ENCODE measurements around the gene ST6GAL1.
"Not testable (repeated sequence)": the region's sequence is repeated elsewhere in the genome, so short reads cannot be mapped to it uniquely, and the experiment has no call there.

ST6GAL1 gene, protein sequence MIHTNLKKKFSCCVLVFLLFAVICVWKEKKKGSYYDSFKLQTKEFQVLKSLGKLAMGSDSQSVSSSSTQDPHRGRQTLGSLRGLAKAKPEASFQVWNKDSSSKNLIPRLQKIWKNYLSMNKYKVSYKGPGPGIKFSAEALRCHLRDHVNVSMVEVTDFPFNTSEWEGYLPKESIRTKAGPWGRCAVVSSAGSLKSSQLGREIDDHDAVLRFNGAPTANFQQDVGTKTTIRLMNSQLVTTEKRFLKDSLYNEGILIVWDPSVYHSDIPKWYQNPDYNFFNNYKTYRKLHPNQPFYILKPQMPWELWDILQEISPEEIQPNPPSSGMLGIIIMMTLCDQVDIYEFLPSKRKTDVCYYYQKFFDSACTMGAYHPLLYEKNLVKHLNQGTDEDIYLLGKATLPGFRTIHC

DNA sequence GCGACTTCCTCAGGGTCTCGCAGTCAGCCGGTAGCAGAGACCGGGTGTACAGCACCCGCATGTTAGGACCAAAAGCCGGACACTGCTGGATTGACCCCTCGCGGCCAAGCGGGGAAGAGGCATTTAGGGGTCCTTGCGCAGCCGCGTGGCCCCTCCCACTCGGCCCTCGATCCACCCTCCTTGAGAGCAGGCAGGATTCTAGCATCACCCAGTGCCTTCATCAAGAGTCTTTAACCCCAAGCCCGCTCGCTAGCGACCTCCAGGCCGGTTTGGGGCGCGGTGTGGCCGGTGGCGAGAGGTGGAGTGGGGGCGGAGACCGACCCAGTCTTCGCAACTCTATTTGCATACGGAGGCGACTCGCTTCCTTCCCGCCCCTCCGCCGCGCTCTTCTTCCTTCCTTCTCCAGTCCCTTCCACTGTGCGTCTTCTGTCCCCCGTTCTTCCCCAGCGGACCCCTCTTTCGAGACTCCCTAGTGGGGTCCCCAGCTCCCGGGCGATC lies at the start of gene ST6GAL1:
Gene ST6GAL1 (plus strand): TSS at position 384 of the 498 bp plus-strand sequence. CDS start 112,178 bp downstream, outside the sequence.
- DNase-seq (ENCODE audit: low read depth) = no peak

DNA sequence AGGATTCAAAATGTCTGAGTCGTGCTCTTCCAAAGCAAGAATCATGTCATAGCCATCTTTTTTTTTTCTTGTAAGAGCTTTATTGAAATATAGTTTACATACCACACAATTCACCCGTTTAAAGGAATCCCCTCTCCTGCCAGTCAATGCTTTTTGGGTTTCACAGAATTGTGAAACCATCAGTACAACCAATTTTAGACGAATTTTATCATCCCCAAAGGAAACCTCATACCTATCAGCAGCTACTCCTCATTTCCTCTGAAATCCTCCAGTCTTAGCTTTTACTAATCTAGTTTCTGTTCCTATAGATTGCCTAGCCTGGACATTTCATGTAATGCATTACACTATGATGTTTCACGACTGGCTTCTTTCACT lies 48.2 kb upstream of the ST6GAL1 start:
- no peak for DNase-seq (ENCODE audit: low read depth)

DNA sequence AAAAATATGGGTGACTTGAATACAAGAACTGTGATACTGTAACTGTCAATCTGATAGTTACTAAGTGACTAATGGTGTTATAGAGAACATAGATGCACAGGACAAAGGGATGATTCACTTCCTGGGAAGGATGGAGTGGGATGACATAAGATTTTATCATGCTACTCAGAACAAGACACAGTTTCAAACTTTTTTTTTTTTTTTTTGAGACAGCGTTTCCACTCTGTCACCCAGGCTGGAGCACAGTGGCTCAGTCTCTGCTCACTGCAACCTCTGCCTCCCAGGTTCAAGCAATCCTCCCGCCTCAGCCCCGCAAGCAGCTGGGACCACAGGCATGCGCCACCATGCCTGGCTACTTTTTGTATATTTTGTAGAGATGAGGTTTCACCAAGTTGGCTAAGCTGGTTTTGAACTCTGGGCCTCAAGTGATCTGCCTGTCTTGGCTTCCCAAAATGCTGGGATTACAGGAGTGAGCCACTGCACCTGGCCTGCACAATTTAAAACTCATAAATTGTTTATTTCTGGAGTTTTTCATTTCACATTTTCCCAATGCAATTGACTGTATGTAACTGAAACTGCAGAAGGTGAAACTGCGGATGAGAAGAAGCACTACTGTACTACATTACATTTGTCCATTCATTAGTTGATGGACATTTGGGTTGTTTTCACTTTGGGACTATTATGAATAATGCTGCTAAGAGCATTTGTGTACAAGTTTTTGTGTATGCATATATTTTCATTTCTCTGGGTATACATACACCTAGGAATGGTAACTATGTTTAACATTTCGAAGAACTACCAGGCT lies 47.2 kb upstream of the ST6GAL1 start:
- peak; percentile 85 for DNase-seq (ENCODE audit: low read depth)

- no peak for DNase-seq (ENCODE audit: low read depth)
Observed at GRCh38 chr3:186883686-186884058, 46.7 kb upstream of the ST6GAL1 start.

GRCh38 chr3:186884868-186885267 lies 45.5 kb upstream of the ST6GAL1 start:
- not testable (repeated sequence) for DNase-seq (ENCODE audit: low read depth)

- no peak for DNase-seq (ENCODE audit: low read depth)
Observed at GRCh38 chr3:186886202-186886981, 43.9 kb upstream of the ST6GAL1 start.

DNA sequence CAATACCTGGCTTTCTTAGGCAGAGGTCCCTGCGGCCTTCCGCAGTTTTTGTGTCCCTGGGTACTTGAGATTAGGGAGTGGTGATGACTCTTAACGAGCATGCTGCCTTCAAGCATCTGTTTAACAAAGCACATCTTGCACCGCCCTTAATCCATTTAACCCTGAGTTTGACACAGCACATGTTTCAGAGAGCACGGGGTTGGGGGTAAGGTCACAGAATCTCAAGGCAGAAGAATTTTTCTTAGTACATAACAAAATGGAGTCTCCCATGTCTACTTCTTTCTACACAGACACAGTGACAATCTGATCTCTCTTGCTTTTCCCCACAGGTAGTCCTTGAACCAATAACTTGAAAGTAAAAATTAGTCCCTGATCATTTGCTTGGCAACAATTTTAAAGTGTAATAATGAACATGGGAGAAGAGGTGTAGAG lies 42.8 kb upstream of the ST6GAL1 start:
- DNase-seq (ENCODE audit: low read depth) = not testable (repeated sequence)

GRCh38 chr3:186888569-186888968 lies 41.8 kb upstream of the ST6GAL1 start:
- DNase-seq (ENCODE audit: low read depth) = no peak

DNA sequence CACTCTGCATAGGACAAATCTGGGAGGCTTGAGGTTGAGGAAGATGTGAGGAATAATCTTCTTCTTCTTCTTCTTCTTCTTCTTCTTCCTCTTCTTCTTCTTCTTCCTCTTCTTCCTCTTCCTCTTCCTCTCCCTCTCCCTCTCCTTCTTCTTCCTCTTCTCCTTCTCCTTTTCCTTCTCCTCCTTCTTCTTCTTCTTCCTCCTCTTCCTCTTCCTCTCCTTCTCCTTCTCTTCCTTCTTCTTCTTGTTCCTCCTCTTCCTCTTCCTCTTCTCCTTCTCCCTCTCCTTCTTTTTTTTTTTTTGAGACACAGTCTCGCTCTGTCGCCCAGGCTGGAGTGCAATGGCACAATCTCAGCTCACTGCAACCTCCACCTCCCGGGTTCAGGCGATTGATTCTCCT lies 40.6 kb upstream of the ST6GAL1 start:
- DNase-seq (ENCODE audit: low read depth) = not testable (repeated sequence)

DNA sequence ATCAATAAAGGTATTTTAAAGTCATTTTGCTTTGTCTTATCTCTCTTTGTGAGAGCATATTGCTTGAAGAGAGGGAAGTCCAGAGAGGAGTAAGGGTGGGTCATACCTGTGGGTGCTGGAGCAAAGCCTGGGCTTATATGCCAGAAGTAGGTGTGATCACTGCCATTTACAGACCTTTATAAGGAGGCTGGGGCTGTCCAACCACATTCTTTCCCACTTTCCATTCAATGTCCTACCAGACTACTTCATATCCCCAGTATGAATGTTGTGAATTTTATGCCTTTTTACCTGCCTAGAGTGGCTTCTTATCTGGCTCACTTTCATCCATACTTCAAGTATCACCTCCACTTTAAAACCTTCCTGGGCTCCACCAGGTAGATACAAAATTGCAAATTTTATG lies 39.4 kb upstream of the ST6GAL1 start:
- no peak for DNase-seq (ENCODE audit: low read depth)

GRCh38 chr3:186893071-186893470 lies 37.3 kb upstream of the ST6GAL1 start:
- not testable (repeated sequence) for DNase-seq (ENCODE audit: low read depth)

GRCh38 chr3:186895406-186895805 lies 34.9 kb upstream of the ST6GAL1 start:
- DNase-seq (ENCODE audit: low read depth) = no peak

- DNase-seq (ENCODE audit: low read depth) = no peak
Observed at GRCh38 chr3:186896006-186896405, 34.3 kb upstream of the ST6GAL1 start.

DNA sequence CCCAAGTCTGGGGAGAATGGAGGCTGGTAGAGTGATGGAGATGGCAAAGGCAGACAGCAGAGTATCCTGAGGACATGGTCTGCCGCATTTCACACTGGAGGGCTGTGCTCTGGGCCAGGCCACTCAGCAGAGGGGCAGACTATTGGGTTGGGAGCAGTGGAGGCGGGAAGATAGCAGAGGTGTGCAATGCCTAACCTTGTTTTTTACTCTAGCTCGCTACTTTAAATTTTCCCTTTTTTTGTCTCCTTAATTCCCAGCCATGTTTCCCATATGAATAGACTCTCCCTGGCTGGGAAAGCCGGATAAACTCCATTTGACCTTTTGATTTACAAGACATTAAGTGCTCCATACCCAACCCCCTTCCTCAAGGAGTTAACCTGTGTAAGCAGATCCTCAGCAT lies 33.5 kb upstream of the ST6GAL1 start:
- DNase-seq (ENCODE audit: low read depth) = no peak

- DNase-seq (ENCODE audit: low read depth) = no peak
Observed at GRCh38 chr3:186901135-186901734, 29.1 kb upstream of the ST6GAL1 start.

DNA sequence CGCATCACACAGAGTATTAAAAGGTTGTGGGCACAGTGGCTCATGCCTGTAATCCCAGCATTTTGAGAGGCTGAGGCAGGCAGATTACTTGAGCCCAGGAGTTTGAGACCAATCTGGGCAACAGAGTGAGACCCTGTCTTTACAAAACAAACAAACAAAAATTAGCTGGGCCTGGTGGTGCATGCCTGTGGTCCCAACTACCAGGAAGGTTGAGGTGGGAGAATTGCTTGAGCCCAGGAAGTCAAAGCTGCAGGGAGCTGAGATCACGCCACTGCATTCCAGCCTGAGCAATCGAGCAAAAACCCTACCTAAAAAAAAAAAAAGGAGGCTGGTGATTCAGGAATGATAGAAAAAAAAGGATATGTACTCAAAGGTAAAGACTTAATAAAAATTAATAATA lies 28.2 kb upstream of the ST6GAL1 start:
- no peak for DNase-seq (ENCODE audit: low read depth)

DNA sequence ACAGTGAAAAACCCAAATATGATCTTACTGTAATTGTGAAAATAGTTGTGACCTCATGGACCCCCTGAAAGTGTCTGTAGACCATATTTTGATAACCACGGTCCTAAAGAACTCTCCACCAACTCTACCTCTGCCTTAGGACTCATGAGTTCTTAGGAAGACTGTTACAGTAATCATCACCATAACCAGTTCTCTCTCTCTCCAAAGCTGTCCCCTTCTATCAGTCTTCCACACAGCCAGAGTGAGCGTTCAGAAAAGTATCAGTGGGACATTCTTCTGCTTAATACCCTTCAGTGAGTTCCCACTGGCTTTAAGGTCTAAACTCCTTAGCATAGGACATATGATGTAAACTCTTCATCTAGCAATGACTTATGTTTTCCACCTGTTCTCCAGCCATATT lies 27.6 kb upstream of the ST6GAL1 start:
- DNase-seq (ENCODE audit: low read depth) = no peak

DNA sequence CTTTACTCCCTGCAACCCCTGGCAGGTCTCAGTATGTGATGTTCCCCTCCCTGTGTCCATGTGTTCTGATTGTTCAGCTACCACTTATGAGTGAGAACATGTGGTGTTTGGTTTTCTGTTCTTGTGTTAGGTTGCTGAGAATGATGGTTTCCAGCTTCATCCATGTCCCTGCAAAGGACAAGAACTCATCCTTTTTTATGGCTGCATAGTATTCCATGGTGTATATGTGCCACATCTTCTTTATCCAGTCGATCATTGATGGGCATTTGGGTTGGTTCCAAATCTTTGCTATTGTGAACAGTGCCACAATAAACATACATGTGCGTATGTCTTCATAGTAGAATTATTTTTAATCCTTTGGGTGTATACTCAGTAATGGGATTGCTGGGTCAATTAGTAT lies 26.6 kb upstream of the ST6GAL1 start:
- DNase-seq (ENCODE audit: low read depth) = not testable (repeated sequence)

- not testable (repeated sequence) for DNase-seq (ENCODE audit: low read depth)
Observed at GRCh38 chr3:186907075-186907474, 23.3 kb upstream of the ST6GAL1 start.

DNA sequence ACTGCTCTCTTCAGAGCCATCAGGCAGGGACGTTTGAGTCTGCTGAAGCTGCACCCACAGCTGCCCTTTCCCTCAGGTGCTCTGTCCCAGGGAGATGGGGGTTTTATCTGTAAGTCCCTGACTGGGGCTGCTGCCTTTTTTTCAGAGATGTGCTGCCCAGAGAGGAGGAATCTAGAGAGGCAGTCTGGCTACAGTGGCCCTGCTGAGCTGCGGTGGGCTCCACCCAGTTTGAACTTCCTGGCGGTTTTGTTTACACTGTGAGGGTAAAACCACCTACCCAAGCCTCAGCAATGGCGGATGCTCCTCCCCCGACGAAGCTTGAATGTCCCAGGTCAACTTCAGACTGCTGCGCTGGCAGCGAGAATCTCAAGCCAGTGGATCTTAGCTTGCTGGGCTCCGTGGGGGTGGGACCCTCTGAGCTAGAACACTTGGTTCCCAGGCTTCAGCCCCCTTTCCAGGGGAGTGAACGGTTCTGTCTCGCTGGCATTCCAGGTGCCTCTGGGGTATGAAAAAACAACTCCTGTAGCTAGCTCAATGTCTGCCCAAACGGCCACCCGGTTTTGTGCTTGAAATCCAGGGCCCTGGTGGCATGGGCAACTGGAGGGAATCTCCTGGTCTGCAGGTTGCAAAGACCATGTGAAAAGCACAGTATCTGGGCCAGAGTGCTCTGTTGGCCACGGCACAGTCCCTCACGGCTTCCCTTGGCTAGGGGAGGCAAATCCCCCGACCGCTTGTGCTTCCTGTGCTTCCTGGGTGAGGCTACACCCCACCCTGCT lies 21.1 kb upstream of the ST6GAL1 start:
- no peak for DNase-seq (ENCODE audit: low read depth)
